Spinal cord (tissue), 10 donors: ENCODE measurements around the gene PMIS2. TPM values are rescaled to one million over a fixed set of nuclear protein-coding genes. Genes with fewer than 3 reads are reported as not detected.
"Not testable (repeated sequence)": the region's sequence is repeated elsewhere in the genome, so short reads cannot be mapped to it uniquely, and the experiment has no call there.

Experiments
- DNase-seq, 6 donors: peaks; one replicate each; pipeline versions ENCODE4 v3.0.0 to v3.0.0-alpha.2; 2013 to 2015; ENCODE audit warnings: low spot score in 6 of 6, low read depth in 4 of 6
- H3K27ac ChIP-seq: one replicate; pipeline ENCODE4 v1.5.1; 2013; ENCODE audit warnings: low read depth, low read length, control low read depth
- H3K27me3 ChIP-seq: one replicate; pipeline ENCODE4 v1.6.1; 2013; ENCODE audit warnings: low read length; ENCODE audit not compliant: control insufficient read depth, insufficient read depth
- H3K36me3 ChIP-seq: one replicate; pipeline ENCODE4 v1.6.1; 2013; ENCODE audit warnings: low read length; ENCODE audit not compliant: control insufficient read depth, insufficient read depth
- H3K4me1 ChIP-seq: one replicate; pipeline ENCODE4 v1.6.1; 2013; ENCODE audit warnings: low read length; ENCODE audit not compliant: control insufficient read depth, insufficient read depth
- H3K4me3 ChIP-seq: one replicate; pipeline ENCODE4 v1.5.1; 2013; ENCODE audit warnings: low read depth, low read length, control low read depth
- H3K9me3 ChIP-seq: one replicate; pipeline ENCODE4 v1.6.1; 2013; ENCODE audit warnings: low read length; ENCODE audit not compliant: control insufficient read depth, insufficient read depth
- WGBS: methylation state at CpG from one replicate; pipeline ENCODE4 v1.1.5; 2013; ENCODE audit warnings: missing lambda C conversion rate; ENCODE audit not compliant: insufficient coverage; 5-methylcytosine and 5-hydroxymethylcytosine counted together
- polyA plus RNA-seq, 2 donors: library from polyadenylated mRNA; unstranded; fragments of 120-200 nt; gene quantifications; one replicate each; pipeline ENCODE4 v1.2.1, GENCODE V29; 2013; ENCODE audit not compliant: insufficient read length in 2 of 2
- total RNA-seq, 2 donors: library from RNA; depleted of rRNA in 1 of 2; stranded (reverse); fragments of 120-200 nt in 1 of 2; fragments of >200 nt in 1 of 2; gene quantifications; one replicate each; pipeline versions ENCODE4 v1.2.3 to v1.2.4, GENCODE V29; 2013 to 2014
- donor health status: healthy.

Gene PMIS2
- total and polyA plus RNA-seq, 4 donors: not detected

DNA sequence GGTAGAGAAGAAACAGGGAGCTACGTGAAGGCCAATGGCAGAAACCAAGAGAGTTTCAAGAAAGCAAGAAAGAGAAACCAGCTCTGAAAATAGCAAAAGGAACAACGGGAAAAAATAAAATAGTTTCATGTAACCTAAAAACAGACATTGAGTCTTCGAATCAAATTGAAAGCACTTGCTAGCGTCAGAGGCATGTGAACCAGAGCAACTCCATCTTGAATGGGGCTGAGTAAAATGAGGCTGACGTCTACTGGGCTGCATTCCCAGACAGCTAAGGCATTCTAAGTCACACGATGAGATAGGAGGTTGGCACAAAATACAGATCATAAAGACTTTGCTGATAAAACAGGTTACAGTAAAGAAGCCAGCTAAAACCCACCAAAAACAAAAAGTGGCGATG, 7.3 kb upstream of the PMIS2 start:
- 71% methylated on average over 6 of the region's 7 CpGs for WGBS
- no peaks in the 10 kb centered on the region for H3K4me1 ChIP-seq
- H3K4me3 ChIP-seq: no peak overlapping the region
- H3K27me3 ChIP-seq: no peaks in the 10 kb centered on the region
- H3K36me3 ChIP-seq: no peaks in the 10 kb centered on the region
- peaks cover 7% of the 10 kb centered on the region for H3K9me3 ChIP-seq
- peak in 1 of 6 donors; percentile 32 for DNase-seq
- H3K27ac ChIP-seq: no peak overlapping the region

DNA sequence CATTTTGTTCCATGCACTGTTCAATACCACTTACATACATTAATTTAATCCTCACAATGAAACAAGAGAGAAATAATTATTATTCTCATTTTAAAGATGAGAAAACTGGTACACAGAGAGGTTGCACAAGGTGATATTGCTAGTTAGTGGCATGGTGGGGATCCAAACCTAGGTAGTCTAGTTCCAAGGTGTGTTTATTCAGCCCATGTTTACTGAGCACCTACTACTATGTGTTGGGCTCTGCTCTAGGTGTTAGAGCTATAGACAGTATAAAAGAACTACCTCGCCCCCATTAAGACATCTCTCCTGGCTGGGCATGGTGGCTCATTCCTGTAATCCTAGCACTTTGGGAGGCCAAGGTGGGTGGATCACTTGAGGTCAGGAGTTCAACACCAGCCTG, 3.2 kb upstream of the PMIS2 start:
- Histone ChIP-seq H3K9me3 (no peaks in the 10 kb centered on the region), H3K4me1 (no peaks in the 10 kb centered on the region), H3K27ac (no peak overlapping the region), H3K27me3 (no peaks in the 10 kb centered on the region), H3K4me3 (no peak overlapping the region), H3K36me3 (no peaks in the 10 kb centered on the region)
- no CpG with 5 or more reads among the region's 1 CpG for WGBS
- DNase-seq: no peak

DNA sequence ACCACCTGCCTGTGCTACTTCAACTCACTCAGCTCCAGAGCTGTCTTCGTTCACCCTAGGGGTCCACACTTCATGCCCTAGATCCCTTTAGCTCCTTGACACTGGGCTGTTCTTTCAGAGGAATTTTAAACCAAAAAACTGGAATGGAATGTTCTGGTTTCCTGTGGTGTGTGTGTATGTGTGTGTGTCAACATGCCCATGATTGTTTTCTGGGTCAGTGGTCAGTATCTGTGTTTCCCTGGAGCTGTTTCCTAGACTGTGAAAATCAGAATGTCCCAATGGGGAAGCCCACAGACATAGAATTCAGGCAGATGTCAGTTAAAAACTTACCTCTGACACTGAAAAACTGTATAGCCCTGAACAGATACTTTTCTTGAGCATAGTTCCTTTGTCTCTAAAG, 1.3 kb downstream of the PMIS2 start:
- no peak for DNase-seq
- Histone ChIP-seq H3K27ac (no peak overlapping the region), H3K4me3 (no peak overlapping the region), H3K27me3 (no peaks in the 10 kb centered on the region), H3K4me1 (no peaks in the 10 kb centered on the region), H3K36me3 (no peaks in the 10 kb centered on the region), H3K9me3 (no peaks in the 10 kb centered on the region)
- no CpG with 5 or more reads among the region's 1 CpG for WGBS

DNA sequence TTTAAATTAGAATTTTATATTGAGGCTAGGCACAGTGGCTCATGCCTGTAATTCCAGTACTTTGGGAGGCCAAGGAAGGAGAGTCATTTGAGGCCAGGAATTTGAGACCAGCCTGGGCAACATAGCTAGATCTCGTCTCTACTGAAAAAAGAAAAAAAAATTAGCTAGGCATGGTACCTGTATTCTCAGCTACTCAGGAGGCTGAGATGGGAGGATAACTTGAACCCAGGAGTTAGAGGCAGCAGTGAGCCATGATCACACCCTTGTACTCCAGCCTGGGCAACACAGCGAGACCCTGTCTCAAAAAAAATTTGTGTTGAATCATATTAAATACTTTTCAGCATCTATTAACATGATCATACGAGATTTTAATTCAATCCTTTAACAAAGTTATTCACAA, 4.9 kb downstream of the PMIS2 start:
- no peak overlapping the region for H3K4me3 ChIP-seq
- no peaks in the 10 kb centered on the region for H3K27me3 ChIP-seq
- 60% methylated on average over 1 of the region's 3 CpGs for WGBS
- DNase-seq: no peak
- H3K9me3 ChIP-seq: no peaks in the 10 kb centered on the region
- no peaks in the 10 kb centered on the region for H3K36me3 ChIP-seq
- no peaks in the 10 kb centered on the region for H3K4me1 ChIP-seq
- H3K27ac ChIP-seq: no peak overlapping the region

DNA sequence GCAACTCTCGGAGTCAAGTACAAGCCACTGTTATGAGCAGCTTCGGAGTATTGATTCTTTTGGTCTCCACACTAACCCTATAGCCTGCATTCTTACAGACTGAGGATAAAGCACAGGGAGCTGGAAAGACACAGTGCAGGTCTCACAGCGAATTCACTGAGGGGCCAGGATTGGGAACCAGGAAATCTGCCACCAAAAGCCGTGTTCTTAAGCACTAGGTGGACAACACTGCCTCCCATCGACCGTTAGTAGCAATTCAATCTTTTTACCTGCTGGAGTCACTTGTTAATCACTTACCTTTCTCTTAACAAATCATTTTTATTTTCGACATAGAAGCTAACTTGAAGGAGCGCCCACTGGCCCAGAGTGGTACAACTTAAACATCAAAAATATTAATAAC, 6.3 kb downstream of the PMIS2 start:
- no peaks in the 10 kb centered on the region for H3K9me3 ChIP-seq
- no peak overlapping the region for H3K27ac ChIP-seq
- H3K27me3 ChIP-seq: no peaks in the 10 kb centered on the region
- H3K4me1 ChIP-seq: no peaks in the 10 kb centered on the region
- no peak overlapping the region for H3K4me3 ChIP-seq
- WGBS: 18% methylated on average over 5 of the region's 8 CpGs
- H3K36me3 ChIP-seq: no peaks in the 10 kb centered on the region
- peak in 2 of 6 donors; percentile 26 to 47 for DNase-seq

DNA sequence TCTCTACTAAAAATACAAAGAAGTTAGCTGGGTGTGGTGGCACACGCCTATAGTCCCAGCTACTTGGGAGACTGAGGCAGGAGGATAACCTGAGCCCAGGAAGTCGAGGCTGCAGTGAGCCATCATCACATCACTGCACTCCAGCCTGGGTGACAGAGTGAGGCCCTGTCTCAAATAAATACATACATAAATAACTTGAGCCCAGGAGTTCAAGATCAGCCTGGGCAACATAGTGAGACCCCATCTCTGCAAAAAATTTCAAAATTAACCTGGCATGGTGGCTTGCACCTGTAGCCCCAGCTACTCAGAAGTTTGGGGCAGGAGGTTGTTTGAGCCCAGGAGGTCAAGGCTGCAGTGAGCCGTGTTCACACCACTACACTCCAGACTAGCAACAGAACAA, 9.1 kb downstream of the PMIS2 start:
- H3K9me3 ChIP-seq, H3K27ac ChIP-seq, H3K36me3 ChIP-seq, H3K4me1 ChIP-seq, DNase-seq, H3K27me3 ChIP-seq, H3K4me3 ChIP-seq: not testable (repeated sequence)
- WGBS: 79% methylated on average over 2 of the region's 3 CpGs

DNA sequence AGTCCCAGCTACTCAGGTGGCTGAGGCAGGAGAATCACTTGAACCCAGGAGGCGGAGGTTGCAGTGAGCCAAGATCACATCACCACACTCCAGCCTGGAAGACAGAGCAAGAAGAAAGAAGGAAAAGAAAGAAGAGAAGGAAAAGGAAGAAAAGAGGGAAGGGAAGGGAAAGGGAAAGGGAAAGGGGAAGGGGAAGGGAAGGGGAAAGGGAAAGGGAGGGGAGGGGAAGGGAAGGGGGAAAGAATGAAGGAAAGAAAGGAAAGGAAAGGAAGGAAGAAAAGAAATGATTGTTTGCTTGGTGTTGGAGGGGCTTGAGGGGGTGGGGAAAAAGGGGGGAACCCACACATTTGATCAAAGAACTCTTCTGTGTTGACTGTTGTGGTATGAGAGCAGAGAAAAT, 10.0 kb downstream of the PMIS2 start:
- no peak for DNase-seq
- H3K27me3 ChIP-seq: no peaks in the 10 kb centered on the region
- WGBS: no CpG with 5 or more reads among the region's 1 CpG
- no peaks in the 10 kb centered on the region for H3K9me3 ChIP-seq
- no peaks in the 10 kb centered on the region for H3K4me1 ChIP-seq
- no peak overlapping the region for H3K27ac ChIP-seq
- no peaks in the 10 kb centered on the region for H3K36me3 ChIP-seq
- no peak overlapping the region for H3K4me3 ChIP-seq

DNA sequence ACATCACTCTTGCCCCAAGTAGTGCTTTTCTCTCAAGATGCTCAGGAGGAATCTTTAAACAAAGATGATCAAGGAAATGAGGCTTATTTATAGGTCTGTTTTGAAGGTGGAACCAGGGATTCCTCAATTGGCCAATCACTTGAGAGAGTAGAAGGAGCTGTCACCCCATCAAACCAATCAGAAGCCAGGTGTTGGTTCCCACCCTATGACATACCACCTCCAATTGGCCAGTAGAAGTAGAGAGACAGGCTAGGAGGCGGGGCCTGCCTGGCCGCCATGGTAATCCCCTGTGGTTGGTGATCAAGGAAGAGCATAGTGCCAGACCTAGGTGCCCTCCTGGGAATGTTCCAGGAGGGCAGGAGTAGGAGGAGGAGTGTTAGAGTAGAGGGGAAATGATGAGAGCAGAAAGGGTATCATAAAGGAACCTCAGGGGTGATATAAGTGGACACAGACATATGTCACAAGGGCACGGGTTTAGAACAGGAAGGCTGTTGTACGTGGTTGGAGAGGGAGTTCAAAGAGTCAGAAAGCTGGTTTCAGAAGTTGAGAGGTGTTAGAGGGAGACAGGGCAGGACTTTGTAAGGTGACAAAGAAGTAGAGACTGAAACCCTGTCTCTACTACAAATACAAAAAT, 10.5 kb downstream of the PMIS2 start:
- H3K27ac ChIP-seq: no peak overlapping the region
- H3K4me1 ChIP-seq: no peaks in the 10 kb centered on the region
- H3K36me3 ChIP-seq: no peaks in the 10 kb centered on the region
- no peak for DNase-seq
- 70% methylated on average over 4 of the region's 4 CpGs for WGBS
- no peak overlapping the region for H3K4me3 ChIP-seq
- peaks cover 2% of the 10 kb centered on the region for H3K27me3 ChIP-seq
- H3K9me3 ChIP-seq: no peaks in the 10 kb centered on the region

DNA sequence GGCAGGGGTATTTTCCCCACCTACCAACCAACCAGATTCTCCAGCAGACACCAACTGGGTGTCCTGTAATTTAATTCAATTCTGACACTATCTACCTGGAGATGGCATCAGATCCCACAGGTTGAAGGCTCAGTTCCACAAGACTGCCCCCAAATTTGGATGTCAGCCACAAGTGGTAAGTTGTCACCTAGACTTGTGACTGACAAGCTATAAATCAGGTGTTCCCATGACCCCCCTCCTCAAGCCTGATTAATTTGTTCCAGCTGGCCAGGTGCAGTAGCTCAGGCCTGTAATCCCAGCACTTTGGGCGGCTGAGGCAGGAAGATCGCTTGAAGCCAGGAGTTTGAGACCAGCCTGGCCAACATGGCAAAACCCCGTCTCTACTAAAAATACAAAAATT, 16.0 kb downstream of the PMIS2 start:
- no peaks in the 10 kb centered on the region for H3K9me3 ChIP-seq
- H3K27ac ChIP-seq: no peak overlapping the region
- H3K4me3 ChIP-seq: no peak overlapping the region
- no peaks in the 10 kb centered on the region for H3K36me3 ChIP-seq
- peaks cover 2% of the 10 kb centered on the region for H3K27me3 ChIP-seq
- WGBS: 83% methylated on average over 1 of the region's 3 CpGs
- DNase-seq: no peak
- no peaks in the 10 kb centered on the region for H3K4me1 ChIP-seq

DNA sequence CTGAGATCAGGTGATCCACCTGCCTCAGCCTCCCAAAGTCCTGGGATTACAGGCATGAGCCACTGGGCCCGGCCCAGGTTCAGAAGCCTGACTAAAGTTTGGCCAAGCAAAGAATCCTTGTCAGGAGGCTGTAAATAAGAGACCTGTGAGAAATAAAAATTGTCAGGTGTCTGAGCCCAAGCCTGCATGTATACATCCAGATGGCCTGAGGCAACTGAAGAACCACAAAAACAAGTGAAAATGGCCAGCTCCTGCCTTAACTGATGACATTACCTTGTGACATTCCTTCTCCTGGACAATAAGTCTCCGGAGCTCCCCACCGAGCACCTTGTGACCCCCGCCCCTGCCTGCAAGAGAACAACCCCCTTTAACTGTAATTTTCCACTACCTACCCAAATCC, 18.5 kb downstream of the PMIS2 start:
- not testable (repeated sequence) for H3K4me3 ChIP-seq, DNase-seq, H3K36me3 ChIP-seq, H3K27ac ChIP-seq, H3K4me1 ChIP-seq, H3K9me3 ChIP-seq, H3K27me3 ChIP-seq
- WGBS: 82% methylated on average over 4 of the region's 4 CpGs
